ENCODE data around the gene LDHA. TPM values are rescaled to one million over a fixed set of nuclear protein-coding genes. Genes with fewer than 3 reads are reported as not detected.

LDHA gene
- total and polyA plus RNA-seq, 2 of the 13 experiments (the other 11 are each of a cell fraction or from before 2014, with no cell fraction given) = 805 to 1,547 TPM

- TF ChIP-seq MLXIP (CRISPR knock-in tag; IDR thresholded peaks at IDR 0.05; ENCODE audit: borderline replicate concordance) = no peak
- no peak for TF ChIP-seq SP5 (CRISPR knock-in tag; IDR thresholded peaks at IDR 0.05; ENCODE audit: borderline replicate concordance, low read depth)
Observed at GRCh38 chr11:18379201-18379600, 15.2 kb upstream of the LDHA start (continued).

GRCh38 chr11:18383388-18384156 is 10.8 kb upstream of the LDHA start:
- H3K4me2 ChIP-seq (ENCODE audit: low read depth, low read length) = peak overlapping the region; percentile 96
- no TSS peak for BruUV-seq (replicated peaks)
- H3K4me3 ChIP-seq (replicated peaks in 1 of 3; ENCODE audit: insufficient read depth in 1 of 3, low read depth in 2 of 3, low read length in 3 of 3) = peak overlapping the region; percentile 54 to 74 (median 58)
- POLR2A ChIA-PET = interaction anchor here (0.8 to 5.5 kb wide), 14 partner anchors 10 to 251 kb away, joined by 3 to 298 read pairs (median 4); partner anchors contain the start of genes GTF2H1, HPS5, LDHA and SPTY2D1
- WGBS (ENCODE audit: low lambda C conversion rate) = 3% methylated on average over 5 of the region's 9 CpGs
- H2AFZ ChIP-seq (ENCODE audit: low read length) = no peak overlapping the region
- H3K9me3 ChIP-seq (ENCODE audit: low read length) = no peaks in the 10 kb centered on the region
- intact Hi-C loops (cut with micrococcal nuclease; ENCODE audit: unreplicated experiment) (loop anchor here (5.0 kb wide), 1 partner anchor 61 kb away; the partner anchor contains the start of genes GTF2H1 and HPS5), in situ Hi-C loops (cut with HindIII; ENCODE audit: extremely low pct_ligation_motif_present, low pct_unique_long_range_greater_than_20kb) (no loop called here)
- peak overlapping the region; percentile 63 for H3K9ac ChIP-seq (ENCODE audit: insufficient read depth, low read depth, low read length)
- no peaks in the 10 kb centered on the region for H4K20me1 ChIP-seq (ENCODE audit: insufficient read depth, low read length)
- H3K79me2 ChIP-seq (ENCODE audit: insufficient read depth, low read length) = no peaks in the 10 kb centered on the region
- DNase-seq (ENCODE audit: low spot score) (peak; percentile 91), FAIRE-seq (peak; percentile 68), ATAC-seq (peak; percentile 83)
- peaks cover 56% of the 10 kb centered on the region for H3K4me1 ChIP-seq (ENCODE audit: insufficient read depth, low read length)
- no peaks in the 10 kb centered on the region for H3K36me3 ChIP-seq (replicated peaks in 1 of 2; ENCODE audit: control insufficient read depth in 1 of 2, insufficient read depth in 2 of 2, low read length in 2 of 2)
- CTCF ChIA-PET (ENCODE audit: low intra/inter-chr PET ratio, low total read pairs) = no interaction called here
- peak overlapping the region; percentile 82 for H3K27ac ChIP-seq (ENCODE audit: extremely low read length, insufficient read depth, low read length)
- H3K27me3 ChIP-seq (ENCODE audit: control insufficient read depth in 1 of 2, insufficient read depth in 2 of 2, low read length in 2 of 2) = no peaks in the 10 kb centered on the region
- TF ChIP-seq THAP8 (CRISPR knock-in tag; IDR thresholded peaks at IDR 0.05; ENCODE audit: borderline replicate concordance) (no peak), ISL2 (CRISPR knock-in tag; IDR thresholded peaks at IDR 0.05) (0 out of 2 replicates have a peak, but pooled peaks have one; percentile 6), SMC3 (IDR thresholded peaks at IDR 0.05; ENCODE audit: low read length) (0 out of 2 replicates have a peak, but pooled peaks have one; percentile 13), ZNF691 (CRISPR knock-in tag; IDR thresholded peaks at IDR 0.05; ENCODE audit: borderline replicate concordance, low read depth) (0 out of 2 replicates have a peak, but pooled peaks have one; percentile 36), ZNF318 (CRISPR knock-in tag; IDR thresholded peaks at IDR 0.05) (0 out of 2 replicates have a peak, but pooled peaks have one; percentile 67)
